Colonic mucosa (tissue), 4 donors: ENCODE measurements around the gene SPTAN1. TPM values are rescaled to one million over a fixed set of nuclear protein-coding genes. Genes with fewer than 3 reads are reported as not detected.

Experiments used
- DNase-seq: peaks from one replicate; pipeline ENCODE4 v3.0.0-alpha.2; 2020
- H3K27ac ChIP-seq: fragments of 200-600 bp; one replicate; pipeline ENCODE4 v1.8.0; 2021
- H3K27me3 ChIP-seq: fragments of 200-600 bp; one replicate; pipeline ENCODE4 v1.8.0; 2021
- H3K36me3 ChIP-seq: fragments of 200-600 bp; one replicate; pipeline ENCODE4 v1.8.0; 2021
- H3K4me1 ChIP-seq: fragments of 200-600 bp; one replicate; pipeline ENCODE4 v1.8.0; 2021; ENCODE audit warnings: mild to moderate bottlenecking
- H3K4me3 ChIP-seq: fragments of 200-600 bp; one replicate; pipeline ENCODE4 v1.8.0; 2021
- H3K9ac ChIP-seq, 2 donors: one replicate each; pipeline ENCODE4 v1.7.0; 2013; ENCODE audit warnings: control low read depth in 2 of 2, low read depth in 2 of 2, low read length in 2 of 2
- H3K9me3 ChIP-seq: fragments of 200-600 bp; one replicate; pipeline ENCODE4 v1.8.0; 2021
- CTCF ChIP-seq: fragments of 200-600 bp; IDR thresholded peaks from one replicate; pipeline ENCODE4 v1.8.0; 2022; ENCODE audit warnings: antibody characterized with exemption, mild to moderate bottlenecking
- intact Hi-C: fragments of 100-400 bp; cut with DNase I; formaldehyde crosslinking; loops from one replicate; pipeline ENCODE4 v1.14.1; 2022
- total RNA-seq, 2 donors: library from RNA; stranded (reverse); fragmentation: NEBNext Ultra II Directional in 1 of 2; extraction: Animal tissue kit (Norgen Biotek cat#: 25700) in 1 of 2; gene quantifications; one replicate each; pipeline ENCODE4 v1.2.1, GENCODE V29; 2021
- donor health status: healthy.
- donor health status: DM: no; HTN: no; CAD: no.
- donor health status: DM: no; HTN: no; CAD: no.

Gene SPTAN1
- total RNA-seq, 2 donors from 2014 or later = 263 to 282 TPM

- peak overlapping the region; percentile 51 to 77 for H3K9ac ChIP-seq
- peak; percentile 93 for DNase-seq
- no peaks in the 10 kb centered on the region for H3K9me3 ChIP-seq
- H3K4me1 ChIP-seq = peaks cover 7% of the 10 kb centered on the region
- no peaks in the 10 kb centered on the region for H3K27me3 ChIP-seq
- H3K4me3 ChIP-seq = no peak overlapping the region
- intact Hi-C loops = no loop called here
- TF ChIP-seq CTCF = peak; percentile 67
- H3K36me3 ChIP-seq = peaks cover 26% of the 10 kb centered on the region
- peak overlapping the region; percentile 89 for H3K27ac ChIP-seq
Observed at GRCh38 chr9:128635266-128636023, 83.1 kb downstream of the SPTAN1 start.

- peaks cover 26% of the 10 kb centered on the region for H3K36me3 ChIP-seq
- H3K27ac ChIP-seq = peak overlapping the region; percentile 89
- peak overlapping the region; percentile 51 to 77 for H3K9ac ChIP-seq
- DNase-seq = peak; percentile 71
- peak; percentile 10 for TF ChIP-seq CTCF
- H3K27me3 ChIP-seq = no peaks in the 10 kb centered on the region
- H3K9me3 ChIP-seq = no peaks in the 10 kb centered on the region
- intact Hi-C loops = no loop called here
- H3K4me1 ChIP-seq = peaks cover 7% of the 10 kb centered on the region
- H3K4me3 ChIP-seq = no peak overlapping the region
Observed at GRCh38 chr9:128636024-128636390, 83.6 kb downstream of the SPTAN1 start.

GRCh38 chr9:128636556-128637530 is 84.5 kb downstream of the SPTAN1 start:
- Histone ChIP-seq H3K9ac (no peak overlapping the region), H3K27me3 (no peaks in the 10 kb centered on the region), H3K9me3 (no peaks in the 10 kb centered on the region), H3K27ac (peak overlapping the region; percentile 89), H3K4me1 (peaks cover 7% of the 10 kb centered on the region), H3K36me3 (peaks cover 20% of the 10 kb centered on the region), H3K4me3 (no peak overlapping the region)
- DNase-seq = no peak
- TF ChIP-seq CTCF = no peak
- intact Hi-C loops = no loop called here

GRCh38 chr9:128637656-128638055 is 85.3 kb downstream of the SPTAN1 start:
- Histone ChIP-seq H3K36me3 (peaks cover 11% of the 10 kb centered on the region), H3K4me1 (peaks cover 7% of the 10 kb centered on the region), H3K9ac (no peak overlapping the region), H3K9me3 (no peaks in the 10 kb centered on the region), H3K4me3 (no peak overlapping the region), H3K27me3 (no peaks in the 10 kb centered on the region), H3K27ac (no peak overlapping the region)
- DNase-seq = no peak
- no peak for TF ChIP-seq CTCF
- intact Hi-C loops = no loop called here

- intact Hi-C loops = no loop called here
- peaks cover 8% of the 10 kb centered on the region for H3K36me3 ChIP-seq
- H3K9ac ChIP-seq = no peak overlapping the region
- DNase-seq = no peak
- H3K9me3 ChIP-seq = no peaks in the 10 kb centered on the region
- peaks cover 7% of the 10 kb centered on the region for H3K4me1 ChIP-seq
- H3K4me3 ChIP-seq = no peak overlapping the region
- H3K27me3 ChIP-seq = no peaks in the 10 kb centered on the region
- TF ChIP-seq CTCF = no peak
- no peak overlapping the region for H3K27ac ChIP-seq
Observed at GRCh38 chr9:128638580-128638979, 86.2 kb downstream of the SPTAN1 start.
